Hepatocyte (in vitro differentiated cells): ENCODE measurements around the gene ACE.

Experiments
- CTCF ChIP-seq: fragments of 200-600 bp; sonication (generic); IDR thresholded peaks from 2 replicates; pipeline ENCODE4 v1.5.1; 2016; ENCODE audit warnings: antibody characterized with exemption, mild to moderate bottlenecking; ENCODE audit not compliant: poor library complexity
- EZH2phosphoT487 ChIP-seq: fragments of 200-600 bp; sonication (generic); IDR thresholded peaks from one replicate; pipeline ENCODE4 v1.6.1; 2018; ENCODE audit warnings: antibody characterized with exemption, mild to moderate bottlenecking, low read depth, moderate library complexity; ENCODE audit not compliant: unreplicated experiment, severe bottlenecking

- no peak for TF ChIP-seq CTCF
- TF ChIP-seq EZH2phosphoT487: no peak
These were observed 41.0 kb upstream of the ACE start for GRCh38 chr17:63435681-63436522.
